AG10803 (cell line): ENCODE data around the gene OR6C75.
"Not testable (repeated sequence)": the region's sequence is repeated elsewhere in the genome, so short reads cannot be mapped to it uniquely, and the experiment has no call there.

Source experiments
- DNase-seq: peaks from one replicate; pipeline ENCODE4 v3.0.0; 2010; ENCODE audit warnings: low read depth
- H3K4me3 ChIP-seq: 2 replicates; pipeline ENCODE4 v1.5.1; 2011; ENCODE audit warnings: mild to moderate bottlenecking, low read length, control low read depth
- CTCF ChIP-seq: conservative IDR thresholded peaks from 2 replicates; pipeline ENCODE4 v1.5.1; 2011; ENCODE audit warnings: mild to moderate bottlenecking, low read length, control low read depth, inconsistent platforms

The OR6C75 gene

DNA sequence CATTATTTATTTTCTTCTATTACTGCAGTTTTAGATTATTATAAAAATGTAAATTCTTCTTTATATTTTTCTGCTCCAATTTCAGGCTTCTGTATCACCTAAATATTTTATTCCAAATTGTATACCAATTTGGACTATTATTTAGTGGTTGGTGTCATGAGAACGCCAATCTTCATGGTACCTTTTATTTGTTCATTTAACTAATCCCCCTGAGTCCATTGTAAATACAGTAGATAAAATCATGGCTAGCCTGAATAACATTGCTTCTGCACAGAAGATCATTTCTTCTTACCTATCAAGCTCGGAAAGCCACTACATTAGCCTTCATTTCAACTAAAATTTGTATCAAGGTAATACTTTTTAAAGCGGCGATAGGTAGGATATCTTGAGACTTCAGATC lies at the start of gene OR6C75:
Gene OR6C75 (plus strand): TSS at position 301 of the 400 bp plus-strand sequence. CDS start 2,136 bp downstream, outside the sequence.
- no peak within 1 kb of the TSS for H3K4me3 ChIP-seq
- TF ChIP-seq CTCF, result no peak

GRCh38 chr12:55314043-55314442 lies 48.7 kb upstream of the OR6C75 start, which contains the start of gene OR6C1:
TSS of gene OR6C1 (plus strand) at chr12:55314343. CDS start at chr12:55320600, 6,257 bp downstream.
- no peak for DNase-seq
- no peak for TF ChIP-seq CTCF
- H3K4me3 ChIP-seq, result no peak within 1 kb of the TSS

More for the DNA sequence above, at the start of gene OR6C75:
- DNase-seq, result no peak

DNA sequence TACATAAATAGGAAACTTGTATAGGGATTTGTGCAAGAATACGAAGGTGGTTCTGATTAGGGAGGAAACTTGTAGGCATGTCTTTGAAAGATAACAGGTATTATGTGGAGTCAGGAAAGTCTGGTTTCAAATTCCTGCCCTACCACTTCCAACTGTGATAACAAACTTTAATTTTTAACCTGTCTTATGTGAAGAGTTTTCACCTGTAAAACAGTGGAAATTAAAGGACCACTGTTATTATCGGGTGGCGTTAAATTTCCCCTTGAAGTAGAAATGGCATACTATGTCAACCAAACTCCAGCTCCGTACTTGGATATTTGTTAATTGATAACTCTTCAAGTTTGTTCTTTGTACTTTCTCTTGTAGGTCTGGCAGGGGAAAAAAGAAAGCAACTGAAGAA lies 42.6 kb upstream of the OR6C75 start:
- TF ChIP-seq CTCF, result no peak
- H3K4me3 ChIP-seq, result no peak overlapping the region
- DNase-seq, result no peak

DNA sequence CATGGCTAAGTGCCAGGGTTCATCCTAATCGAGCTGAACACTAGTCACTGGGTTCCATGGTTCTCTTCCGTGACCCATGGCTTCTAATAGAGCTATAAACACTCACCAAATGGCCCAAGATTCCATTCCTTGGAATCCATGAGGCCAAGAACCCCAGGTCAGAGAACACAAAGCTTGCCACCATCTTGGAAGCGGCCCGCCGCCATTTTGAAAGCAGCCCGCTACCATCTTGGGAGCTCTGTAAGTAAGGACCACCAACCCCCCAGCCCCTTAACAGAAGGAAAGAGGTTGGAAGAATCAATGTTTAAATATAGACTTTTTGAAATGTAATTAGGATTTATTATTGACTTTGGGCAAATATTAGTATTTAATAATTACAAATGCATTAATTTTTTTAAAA lies 37.0 kb upstream of the OR6C75 start:
- DNase-seq, H3K4me3 ChIP-seq: not testable (repeated sequence)

DNA sequence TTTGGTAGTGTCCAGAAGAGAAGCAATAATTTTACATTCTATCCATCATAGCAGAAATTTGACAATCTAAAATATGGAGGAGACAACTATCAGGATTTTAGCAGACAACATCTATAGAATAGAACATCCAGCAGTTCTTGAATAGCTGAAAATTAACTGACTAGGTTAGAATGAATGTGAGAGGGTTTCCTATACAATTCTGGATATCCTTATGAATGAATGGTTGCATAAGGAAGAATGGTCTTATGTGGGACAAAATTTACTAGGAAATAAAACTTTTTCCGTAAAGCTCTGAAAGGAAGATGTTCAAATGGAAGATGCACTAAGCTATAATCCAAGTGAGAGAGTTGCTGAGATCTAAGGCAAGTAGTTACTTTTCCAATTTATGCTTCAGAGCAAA lies 32.3 kb upstream of the OR6C75 start, which contains the start of gene OR6C3:
Gene OR6C3 (plus strand): TSS at position 301 of the 400 bp plus-strand sequence. CDS start 955 bp downstream, outside the sequence.
- no peak within 1 kb of the TSS for H3K4me3 ChIP-seq
- no peak for TF ChIP-seq CTCF
- no peak for DNase-seq

- TF ChIP-seq CTCF, result no peak
- DNase-seq, result no peak
- no peak overlapping the region for H3K4me3 ChIP-seq
Measured at GRCh38 chr12:55336002-55336401, 26.8 kb upstream of the OR6C75 start.

DNA sequence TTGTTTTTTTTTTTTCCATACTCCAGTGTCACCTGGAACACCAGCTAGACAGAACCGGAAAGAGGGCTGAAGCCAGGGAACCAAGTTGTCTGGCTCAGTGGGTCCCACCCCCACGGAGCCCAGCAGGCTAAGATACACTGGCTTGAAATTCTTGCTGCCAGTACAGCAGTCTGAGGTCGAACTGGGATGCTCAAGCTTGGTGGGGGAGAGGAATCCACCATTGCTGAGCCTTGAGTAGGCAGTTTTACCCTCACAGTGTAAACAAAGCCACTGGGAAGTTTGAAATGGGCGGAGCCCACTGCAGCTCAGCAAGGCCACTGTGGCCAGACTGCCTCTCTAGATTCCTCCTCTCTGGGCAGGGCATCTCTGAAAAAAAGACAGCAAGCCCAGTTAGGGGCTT lies 7.4 kb upstream of the OR6C75 start:
- not testable (repeated sequence) for H3K4me3 ChIP-seq, DNase-seq

DNA sequence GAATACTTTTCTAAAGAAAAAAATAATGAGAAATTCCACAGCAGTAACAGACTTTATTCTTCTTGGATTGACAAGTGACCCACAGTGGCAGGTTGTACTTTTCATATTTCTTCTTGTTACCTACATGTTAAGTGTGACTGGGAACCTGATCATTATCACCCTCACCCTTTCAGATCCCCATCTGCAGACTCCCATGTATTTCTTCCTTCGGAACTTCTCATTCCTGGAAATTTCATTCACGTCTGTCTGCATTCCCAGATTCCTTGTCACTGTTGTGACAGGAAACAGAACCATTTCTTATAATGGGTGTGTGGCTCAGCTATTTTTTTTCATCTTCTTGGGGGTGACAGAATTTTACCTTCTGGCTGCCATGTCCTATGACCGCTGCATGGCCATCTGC lies 2.3 kb downstream of the OR6C75 start:
- no peak for DNase-seq
- no peak overlapping the region for H3K4me3 ChIP-seq
- TF ChIP-seq CTCF, result no peak
